LNCaP clone FGC (cell line): ENCODE measurements around the gene MAPK11.
A peak's percentile ranks its signal among the peaks of the same experiment; 100 is the strongest.

Experiments used
- DNase-seq: peaks from one replicate; pipeline ENCODE4 v3.0.0-alpha.2; 2011; ENCODE audit warnings: low read depth
- H3K4me3 ChIP-seq: 2 replicates; pipeline ENCODE4 v1.5.1; 2011; ENCODE audit warnings: mild to moderate bottlenecking, low read depth, low read length, control low read depth
- TF ChIP-seq, protein P1 (sequence below): IDR thresholded peaks from 2 replicates; pipeline ENCODE4 v1.5.1; 2012; ENCODE audit warnings: mild to moderate bottlenecking; ENCODE audit not compliant: control insufficient read depth, insufficient read depth; ENCODE audit errors: extremely low read depth

The MAPK11 gene

DNA sequence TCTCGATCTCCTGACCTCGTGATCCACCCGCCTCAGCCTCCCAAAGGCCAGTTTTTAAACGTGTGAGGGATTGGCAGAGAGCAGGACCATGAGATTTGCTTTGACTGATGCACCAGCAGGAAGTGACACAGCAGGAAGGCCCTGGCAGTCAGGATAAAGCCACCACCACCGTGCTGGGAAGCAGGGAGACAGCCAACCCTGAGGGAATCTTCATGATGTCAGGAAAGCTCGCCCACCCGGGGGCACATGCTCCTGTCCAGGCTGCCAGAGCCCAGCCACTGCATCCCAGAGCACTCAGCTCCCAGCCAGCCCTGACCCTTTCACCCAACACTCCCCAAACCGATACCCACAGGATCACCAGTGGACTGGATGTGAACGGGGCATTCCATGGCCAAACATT, 31.4 kb downstream of the MAPK11 start:
- DNase-seq: no peak
- no peak overlapping the region for H3K4me3 ChIP-seq
- TF ChIP-seq, protein P1, sequence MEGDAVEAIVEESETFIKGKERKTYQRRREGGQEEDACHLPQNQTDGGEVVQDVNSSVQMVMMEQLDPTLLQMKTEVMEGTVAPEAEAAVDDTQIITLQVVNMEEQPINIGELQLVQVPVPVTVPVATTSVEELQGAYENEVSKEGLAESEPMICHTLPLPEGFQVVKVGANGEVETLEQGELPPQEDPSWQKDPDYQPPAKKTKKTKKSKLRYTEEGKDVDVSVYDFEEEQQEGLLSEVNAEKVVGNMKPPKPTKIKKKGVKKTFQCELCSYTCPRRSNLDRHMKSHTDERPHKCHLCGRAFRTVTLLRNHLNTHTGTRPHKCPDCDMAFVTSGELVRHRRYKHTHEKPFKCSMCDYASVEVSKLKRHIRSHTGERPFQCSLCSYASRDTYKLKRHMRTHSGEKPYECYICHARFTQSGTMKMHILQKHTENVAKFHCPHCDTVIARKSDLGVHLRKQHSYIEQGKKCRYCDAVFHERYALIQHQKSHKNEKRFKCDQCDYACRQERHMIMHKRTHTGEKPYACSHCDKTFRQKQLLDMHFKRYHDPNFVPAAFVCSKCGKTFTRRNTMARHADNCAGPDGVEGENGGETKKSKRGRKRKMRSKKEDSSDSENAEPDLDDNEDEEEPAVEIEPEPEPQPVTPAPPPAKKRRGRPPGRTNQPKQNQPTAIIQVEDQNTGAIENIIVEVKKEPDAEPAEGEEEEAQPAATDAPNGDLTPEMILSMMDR: no peak

DNA sequence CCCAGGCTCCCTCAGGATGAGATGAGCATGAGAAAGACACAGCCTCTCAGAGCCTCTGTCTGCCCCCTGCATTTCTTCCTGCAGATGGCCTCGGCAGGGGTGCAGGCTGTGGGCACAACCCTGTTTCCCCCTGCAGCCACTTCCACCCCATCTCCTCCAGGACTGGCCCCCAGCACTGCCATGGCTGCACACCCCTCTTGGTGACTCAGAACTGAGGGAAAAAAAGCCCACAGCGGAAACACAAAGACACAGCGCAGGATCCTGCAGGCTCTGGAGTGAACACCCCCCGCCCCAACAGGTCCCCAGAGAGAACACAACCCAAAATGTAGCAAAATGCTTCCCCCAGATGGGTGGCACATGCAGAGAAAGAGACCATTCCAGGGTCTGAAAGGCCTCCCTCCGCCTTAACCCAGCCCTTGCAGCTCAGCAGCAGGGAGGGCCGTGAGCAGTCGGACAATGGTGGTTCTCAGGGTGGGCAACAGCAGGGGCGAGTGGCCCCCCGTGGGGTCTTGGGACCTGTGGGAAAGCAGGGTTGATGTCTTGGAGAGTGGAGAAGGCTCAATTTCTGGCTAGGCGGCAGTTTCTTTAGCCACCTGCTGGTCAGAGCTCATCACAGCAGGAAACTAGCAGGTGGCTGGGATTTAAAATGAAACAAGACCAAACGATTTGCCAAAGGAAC, 33.3 kb downstream of the MAPK11 start:
- TF ChIP-seq, protein P1: peak; percentile 55
- DNase-seq: no peak
- no peak overlapping the region for H3K4me3 ChIP-seq

DNA sequence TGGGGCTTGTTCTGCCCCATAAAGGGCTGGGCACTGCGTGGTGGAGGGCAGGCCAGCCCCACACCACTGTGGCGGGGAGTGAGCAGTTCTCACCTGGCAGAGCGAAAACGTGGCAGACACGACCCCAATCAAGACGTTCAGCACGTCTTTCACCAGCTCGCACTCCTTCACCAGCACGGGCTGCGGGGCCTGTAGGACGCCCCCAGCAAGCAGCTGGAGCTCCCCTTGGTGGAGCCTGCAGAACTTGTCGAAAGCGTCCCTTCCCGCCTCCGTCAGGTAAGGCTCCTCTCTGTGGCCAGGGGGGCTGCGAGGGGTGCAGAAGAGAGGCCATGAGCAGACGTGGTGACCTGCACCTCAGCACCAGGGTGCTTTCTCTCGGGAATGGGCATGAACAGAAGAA, 37.0 kb downstream of the MAPK11 start:
- TF ChIP-seq, protein P1: no peak

DNA sequence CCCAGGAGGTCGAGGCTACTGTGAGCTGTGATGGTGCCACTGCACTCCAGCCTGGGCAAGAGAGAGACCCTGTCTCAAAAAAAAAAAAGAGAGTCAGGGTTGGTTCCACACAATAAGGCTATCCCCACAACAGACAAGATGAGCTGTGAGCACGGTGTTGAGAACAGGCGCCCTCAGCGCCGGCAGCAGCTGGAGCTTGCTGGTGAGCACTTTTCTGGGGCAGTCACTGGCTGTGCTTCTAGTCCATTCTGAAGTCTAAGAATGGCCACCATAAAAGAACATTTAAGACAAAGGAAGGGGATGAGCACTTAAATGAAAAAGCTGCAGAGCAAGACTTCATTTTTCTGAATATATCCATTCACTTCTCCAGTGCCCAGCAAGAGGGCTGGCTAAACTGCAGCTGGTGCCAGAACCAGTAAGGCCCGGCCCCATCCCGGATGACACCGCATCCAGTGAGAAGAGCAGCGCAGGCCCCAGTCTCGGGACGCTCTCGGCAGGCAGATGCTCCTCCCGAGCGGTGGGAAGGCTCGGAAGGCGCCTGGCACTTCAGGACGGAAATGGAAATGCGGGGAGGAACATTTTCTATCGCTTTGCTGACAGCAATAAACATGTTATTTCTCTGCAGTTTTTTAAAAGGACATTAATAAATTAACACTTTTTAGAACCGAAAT, 37.6 kb downstream of the MAPK11 start:
- TF ChIP-seq, protein P1: no peak
- DNase-seq: no peak
- H3K4me3 ChIP-seq: no peak overlapping the region

More for the DNA sequence above, 37.0 kb downstream of the MAPK11 start:
- no peak for DNase-seq
- H3K4me3 ChIP-seq: no peak overlapping the region

DNA sequence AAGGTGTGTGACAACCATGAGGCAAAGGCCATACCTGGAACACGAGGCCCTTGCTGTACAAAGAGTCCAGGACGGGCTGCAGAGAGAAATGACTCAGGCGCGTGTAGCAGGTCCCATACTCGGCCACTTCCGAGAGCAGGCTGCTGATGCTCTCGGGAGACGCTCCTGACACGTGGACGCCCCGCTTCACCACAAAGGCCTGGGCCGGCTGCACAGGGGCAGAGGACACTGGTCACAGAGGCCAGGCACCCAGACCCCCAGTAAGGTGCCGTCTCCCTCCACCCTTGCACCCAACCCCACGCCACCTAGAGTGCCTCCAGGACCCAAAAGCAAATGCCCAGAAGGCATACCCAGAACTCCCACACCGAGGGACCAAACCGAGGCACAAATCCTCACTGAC, 40.8 kb downstream of the MAPK11 start:
- TF ChIP-seq, protein P1: no peak
- no peak overlapping the region for H3K4me3 ChIP-seq
- no peak for DNase-seq

DNA sequence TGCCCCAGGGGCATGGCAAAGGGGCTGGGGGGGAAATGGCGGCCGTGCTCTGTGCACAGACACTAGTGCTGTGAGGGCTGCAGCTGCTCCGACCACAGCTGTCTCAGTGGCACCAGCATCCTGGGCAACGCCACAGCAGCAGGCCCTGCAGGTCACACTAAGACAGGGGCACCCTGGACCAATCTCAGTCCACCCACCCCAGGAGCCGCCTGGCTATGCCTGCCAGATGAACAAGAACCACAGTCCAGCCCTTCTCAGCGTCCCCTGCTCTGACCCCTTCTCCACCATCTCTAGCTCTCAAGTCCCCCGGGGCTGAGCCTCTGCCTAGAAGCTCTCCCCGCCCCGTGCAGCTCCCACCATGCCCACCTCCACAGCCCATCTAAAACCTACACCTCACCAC, 41.8 kb downstream of the MAPK11 start:
- TF ChIP-seq, protein P1: no peak
- DNase-seq: no peak
- H3K4me3 ChIP-seq: no peak overlapping the region
